Measurements from ENCODE around the gene ST6GAL1.

DNA sequence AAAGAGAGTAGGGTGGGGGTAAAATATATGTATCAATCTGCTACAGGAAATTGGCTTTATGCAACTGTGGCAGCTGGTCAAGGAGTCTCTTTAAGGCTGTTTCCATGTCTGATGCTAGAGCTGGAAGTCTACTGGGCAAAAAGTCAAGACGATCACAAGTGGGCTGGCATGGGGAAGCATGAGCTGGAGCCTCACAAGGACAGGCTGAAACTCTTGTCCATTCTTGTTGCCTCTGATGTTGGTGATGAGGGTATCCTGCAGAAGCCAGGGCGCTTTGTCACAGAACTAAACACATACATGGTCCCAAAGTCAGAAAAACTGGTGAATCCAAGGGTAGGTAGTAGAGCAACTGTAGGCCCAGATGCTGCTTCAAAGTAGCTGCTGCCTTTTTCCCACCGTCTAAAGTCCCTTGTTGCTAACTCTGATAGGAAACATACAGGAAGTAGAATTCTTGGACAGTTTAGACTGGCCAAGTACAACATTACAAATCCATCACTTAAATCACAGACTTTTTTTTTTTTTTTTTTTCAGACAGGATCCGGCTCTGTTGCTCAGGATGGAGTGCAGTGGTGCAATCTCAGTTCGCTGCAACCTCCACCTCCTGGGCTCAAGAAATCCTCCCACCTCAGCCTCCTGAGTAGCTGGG lies 154.8 kb downstream of the ST6GAL1 start:
- TF ChIP-seq YY1 (IDR thresholded peaks at IDR 0.05; ENCODE audit: low read depth) (no peak), JUND (IDR thresholded peaks at IDR 0.05) (no peak), CHD2 (IDR thresholded peaks at IDR 0.05; ENCODE audit: low read length, partially characterized antibody) (no peak), NFIC (IDR thresholded peaks at IDR 0.05; ENCODE audit: borderline replicate concordance) (no peak)

Measured in SK-N-SH (cell line).